HG03108 (cell line): ENCODE measurements around the gene TLR10.
"Not testable (repeated sequence)": the region's sequence is repeated elsewhere in the genome, so short reads cannot be mapped to it uniquely, and the experiment has no call there.

Experiments
- ATAC-seq: cut with Tn5 transposase; IDR thresholded peaks from one replicate; pipeline ENCODE4 v1.9.1; 2021; ENCODE audit warnings: moderate library complexity; ENCODE audit not compliant: unreplicated experiment

The TLR10 gene, protein sequence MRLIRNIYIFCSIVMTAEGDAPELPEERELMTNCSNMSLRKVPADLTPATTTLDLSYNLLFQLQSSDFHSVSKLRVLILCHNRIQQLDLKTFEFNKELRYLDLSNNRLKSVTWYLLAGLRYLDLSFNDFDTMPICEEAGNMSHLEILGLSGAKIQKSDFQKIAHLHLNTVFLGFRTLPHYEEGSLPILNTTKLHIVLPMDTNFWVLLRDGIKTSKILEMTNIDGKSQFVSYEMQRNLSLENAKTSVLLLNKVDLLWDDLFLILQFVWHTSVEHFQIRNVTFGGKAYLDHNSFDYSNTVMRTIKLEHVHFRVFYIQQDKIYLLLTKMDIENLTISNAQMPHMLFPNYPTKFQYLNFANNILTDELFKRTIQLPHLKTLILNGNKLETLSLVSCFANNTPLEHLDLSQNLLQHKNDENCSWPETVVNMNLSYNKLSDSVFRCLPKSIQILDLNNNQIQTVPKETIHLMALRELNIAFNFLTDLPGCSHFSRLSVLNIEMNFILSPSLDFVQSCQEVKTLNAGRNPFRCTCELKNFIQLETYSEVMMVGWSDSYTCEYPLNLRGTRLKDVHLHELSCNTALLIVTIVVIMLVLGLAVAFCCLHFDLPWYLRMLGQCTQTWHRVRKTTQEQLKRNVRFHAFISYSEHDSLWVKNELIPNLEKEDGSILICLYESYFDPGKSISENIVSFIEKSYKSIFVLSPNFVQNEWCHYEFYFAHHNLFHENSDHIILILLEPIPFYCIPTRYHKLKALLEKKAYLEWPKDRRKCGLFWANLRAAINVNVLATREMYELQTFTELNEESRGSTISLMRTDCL

DNA sequence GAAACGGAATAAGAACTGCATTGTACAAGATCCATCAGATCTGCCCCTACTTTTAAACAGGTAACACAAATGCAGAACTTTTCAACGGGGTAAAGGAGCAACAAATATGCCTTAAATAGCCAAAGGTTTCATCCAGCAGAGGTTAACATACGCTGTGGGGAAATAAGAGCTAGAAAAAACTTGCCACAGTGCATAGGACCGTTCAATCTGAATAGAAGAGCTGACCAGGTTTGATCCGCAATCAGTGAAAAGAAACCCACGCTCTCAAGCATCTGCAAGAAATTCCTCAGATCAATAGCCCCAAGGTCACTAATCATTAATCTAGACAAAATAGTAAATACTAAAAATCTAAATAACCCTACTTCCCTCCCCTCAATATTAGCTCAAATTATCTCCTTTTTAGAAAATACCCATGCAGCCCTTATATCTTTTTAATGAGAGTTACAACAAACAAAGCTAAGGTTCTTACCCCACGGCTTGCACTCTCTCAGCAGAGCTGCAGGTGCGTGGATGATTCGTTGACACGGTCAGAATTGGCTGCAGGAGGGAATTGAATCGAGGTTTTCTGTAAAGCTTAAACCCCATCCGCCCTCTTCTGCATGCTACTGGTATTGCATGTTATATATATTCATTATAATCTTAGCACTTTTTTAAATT is at the start of gene TLR10:
TSS of gene TLR10 (minus strand) at position 539 of the 657 bp plus-strand sequence. CDS start 7,400 bp downstream, outside the sequence.
- peak; percentile 58 for ATAC-seq

DNA sequence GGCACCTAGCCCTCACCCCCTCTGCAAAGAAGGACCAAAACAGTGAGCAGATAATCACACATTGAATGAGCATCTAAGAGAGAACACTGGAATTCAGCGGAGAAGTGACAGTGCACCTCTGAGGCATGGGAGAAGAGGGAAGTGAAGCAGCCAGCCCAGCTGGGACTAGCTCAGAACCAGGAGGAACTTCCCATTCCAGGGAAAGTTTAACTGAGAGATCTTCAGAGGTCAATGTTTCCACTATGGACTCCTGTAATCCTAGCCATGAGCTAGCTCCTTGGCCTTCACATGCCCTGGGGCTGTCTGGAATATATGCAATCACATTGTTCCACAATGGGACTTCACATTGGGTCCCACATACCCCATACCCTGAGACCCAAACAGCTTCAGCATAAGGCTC is 49.4 kb upstream of the TLR10 start:
- ATAC-seq, result no peak

DNA sequence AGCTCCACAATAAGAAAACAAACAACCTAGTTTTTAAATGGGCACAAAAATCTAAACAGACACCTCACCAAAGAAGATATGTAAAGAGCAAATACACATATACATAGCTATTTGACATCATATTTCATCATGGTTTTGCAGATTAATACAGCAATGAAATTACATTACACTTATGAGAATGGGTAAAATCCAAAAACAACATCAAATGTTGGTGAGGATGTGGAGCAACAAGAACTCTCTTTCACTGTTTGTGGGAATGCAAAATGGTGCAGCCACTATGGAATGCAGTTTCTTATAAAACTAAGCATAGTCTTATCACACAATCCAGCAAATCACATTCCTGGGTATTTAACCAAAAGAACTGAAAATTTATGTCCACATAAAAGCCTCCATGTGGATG is 48.9 kb upstream of the TLR10 start:
- no peak for ATAC-seq

DNA sequence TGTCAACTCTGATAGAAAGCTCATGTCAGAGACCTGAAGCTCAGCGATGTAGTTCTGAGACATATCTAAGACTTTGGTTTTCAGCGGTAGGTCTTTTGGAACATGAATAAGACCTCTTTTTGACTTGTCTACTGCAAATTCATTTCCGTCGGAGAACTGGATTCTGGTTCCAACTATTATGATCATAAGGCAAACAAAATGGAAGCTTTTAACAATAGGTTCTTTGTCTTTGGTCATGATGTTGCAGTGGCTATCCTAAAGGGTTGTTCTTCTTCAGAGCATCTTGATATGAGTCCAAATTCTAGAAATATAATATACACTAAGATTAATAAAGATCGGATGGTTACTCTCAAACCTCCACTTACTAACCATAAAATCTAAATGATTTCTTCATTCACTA is 46.4 kb upstream of the TLR10 start:
- ATAC-seq, result no peak

DNA sequence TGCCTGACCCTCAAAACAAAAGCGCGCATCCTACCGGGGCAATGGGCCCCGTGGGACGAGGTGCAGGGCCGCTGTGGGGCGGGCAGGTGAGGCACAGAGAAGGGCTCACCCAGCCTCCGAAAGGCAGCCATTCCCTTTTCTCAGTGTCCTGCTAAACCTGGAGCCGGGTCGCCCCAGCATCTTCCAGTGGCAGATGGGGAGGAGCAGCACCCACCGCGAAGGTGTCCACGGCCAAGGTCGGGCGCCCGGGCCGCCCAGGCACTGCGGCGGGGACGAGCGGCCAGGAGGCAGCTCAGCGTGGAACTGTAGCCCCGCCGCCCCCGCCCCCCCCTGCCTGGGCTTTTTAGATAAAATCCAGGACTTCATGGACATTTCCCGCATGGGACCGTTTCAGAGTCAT is 41.0 kb upstream of the TLR10 start:
- ATAC-seq, result no peak

DNA sequence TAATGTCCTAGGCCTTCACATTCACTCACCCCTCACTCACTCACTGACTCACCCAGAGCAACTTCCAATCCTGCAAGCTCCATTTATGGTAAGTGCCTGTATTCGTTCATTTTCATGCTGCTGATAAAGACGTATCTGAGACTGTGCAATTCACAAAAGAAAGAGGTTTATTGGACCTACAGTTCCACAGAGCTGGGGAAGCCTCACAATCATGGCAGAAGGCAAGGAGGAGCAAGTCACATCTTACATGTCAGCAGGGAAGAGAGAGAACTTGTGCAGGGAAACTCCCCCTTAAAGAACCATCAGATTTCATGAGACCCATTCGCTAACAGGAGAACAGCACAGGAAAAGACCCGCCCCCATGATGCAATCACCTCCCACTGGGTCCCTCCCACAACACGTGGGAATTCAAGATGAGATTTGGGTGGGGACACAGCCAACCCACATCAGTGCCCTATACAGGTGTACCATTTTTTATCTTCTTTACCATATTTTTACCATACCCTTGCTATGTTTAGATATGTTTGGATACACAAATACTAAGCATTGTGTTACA is 40.0 kb upstream of the TLR10 start:
- ATAC-seq, result no peak

DNA sequence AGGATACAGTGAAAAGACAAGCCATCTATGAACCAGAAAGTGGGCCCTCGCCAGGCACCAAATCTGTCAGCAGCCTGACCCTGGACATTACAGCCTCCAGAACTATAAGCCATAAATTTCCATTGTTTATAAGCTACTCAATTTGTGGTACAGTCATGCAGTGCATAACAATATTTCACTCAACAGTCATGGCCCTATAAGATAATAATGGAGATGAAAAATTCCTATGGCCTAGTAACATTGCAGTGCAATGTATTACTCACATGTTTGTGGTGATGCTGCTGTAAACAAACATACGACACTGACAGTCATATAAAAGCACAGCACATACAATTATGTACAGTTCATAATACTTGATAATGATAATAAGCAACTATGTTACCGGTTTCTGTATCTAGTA is 38.9 kb upstream of the TLR10 start:
- no peak for ATAC-seq

DNA sequence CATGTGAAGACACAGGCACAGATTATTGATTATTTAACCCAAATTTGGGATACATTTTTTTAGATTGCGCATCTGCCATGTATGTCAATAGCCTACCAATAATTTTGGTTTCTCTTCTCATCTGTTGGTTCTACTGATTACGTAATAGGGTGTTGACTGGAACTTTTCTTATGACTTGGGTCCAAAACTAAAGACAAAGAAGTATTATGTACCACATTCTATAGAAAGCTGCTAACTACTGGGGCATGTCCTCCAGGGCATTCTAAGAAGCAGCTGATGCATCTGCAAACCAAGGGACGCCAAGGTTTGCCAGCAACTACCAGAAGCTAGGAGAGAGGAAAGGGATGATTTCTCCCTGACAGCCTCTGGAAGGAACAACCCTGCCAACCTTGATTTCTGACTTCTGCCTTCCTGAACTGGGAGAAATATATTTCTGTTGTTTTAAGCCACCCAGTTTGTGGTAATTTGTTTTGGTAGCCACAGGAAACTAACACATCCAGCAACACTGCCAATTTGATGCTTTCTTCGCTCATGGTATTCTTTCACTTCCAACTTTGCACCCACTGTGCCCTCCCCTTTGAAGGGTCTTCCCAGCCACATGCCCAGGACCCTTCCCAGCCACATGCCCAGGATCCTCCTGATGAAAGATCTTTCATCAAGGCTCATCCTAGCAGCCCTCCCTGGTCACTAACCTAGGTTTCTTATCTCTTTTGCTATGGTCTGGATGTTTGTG is 37.7 kb upstream of the TLR10 start:
- ATAC-seq, result peak; percentile 55

DNA sequence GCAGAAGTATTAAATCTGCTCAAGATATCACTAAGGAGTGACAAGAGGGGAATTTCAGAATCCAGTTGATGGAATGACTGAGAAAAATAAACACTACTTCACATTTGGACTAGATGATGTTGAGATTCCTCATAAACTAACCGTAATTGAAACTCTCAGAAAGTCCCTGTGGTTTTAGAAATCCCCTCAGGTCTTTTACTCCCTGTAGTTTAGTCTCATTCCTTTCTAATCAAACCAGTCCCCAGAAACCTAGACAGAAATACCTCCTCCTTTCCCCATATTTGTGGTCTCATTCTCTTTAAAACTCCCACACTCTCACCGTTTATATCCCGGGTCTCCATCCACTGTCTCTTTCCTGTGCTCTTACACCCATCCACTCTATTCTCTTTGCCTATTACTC is 36.8 kb upstream of the TLR10 start:
- no peak for ATAC-seq

DNA sequence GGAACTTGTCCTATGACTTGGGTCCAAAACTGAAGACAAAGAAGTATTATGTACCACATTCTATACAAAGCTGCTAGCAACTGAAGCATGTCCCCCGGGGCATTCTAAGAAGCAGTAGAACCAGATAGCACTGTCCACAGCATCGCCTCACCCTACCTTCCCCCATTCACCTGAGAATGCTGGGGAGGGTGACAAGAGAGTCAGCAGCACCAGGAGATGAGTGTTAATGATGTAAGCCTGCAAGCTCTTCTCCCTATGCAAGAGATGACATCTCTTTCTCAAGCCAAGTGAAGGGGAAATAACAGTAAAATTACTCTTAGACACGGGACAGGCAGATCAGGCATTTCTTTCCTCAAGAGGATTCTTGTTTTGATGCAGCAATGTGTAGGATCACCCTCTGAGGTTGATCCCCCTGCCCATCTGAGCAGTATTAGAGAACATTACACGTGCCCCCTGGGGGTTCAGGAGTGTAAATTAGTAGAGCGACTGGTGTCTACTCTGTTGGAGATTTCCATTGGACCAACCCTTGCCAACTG is 35.7 kb upstream of the TLR10 start:
- ATAC-seq, result peak; percentile 44

DNA sequence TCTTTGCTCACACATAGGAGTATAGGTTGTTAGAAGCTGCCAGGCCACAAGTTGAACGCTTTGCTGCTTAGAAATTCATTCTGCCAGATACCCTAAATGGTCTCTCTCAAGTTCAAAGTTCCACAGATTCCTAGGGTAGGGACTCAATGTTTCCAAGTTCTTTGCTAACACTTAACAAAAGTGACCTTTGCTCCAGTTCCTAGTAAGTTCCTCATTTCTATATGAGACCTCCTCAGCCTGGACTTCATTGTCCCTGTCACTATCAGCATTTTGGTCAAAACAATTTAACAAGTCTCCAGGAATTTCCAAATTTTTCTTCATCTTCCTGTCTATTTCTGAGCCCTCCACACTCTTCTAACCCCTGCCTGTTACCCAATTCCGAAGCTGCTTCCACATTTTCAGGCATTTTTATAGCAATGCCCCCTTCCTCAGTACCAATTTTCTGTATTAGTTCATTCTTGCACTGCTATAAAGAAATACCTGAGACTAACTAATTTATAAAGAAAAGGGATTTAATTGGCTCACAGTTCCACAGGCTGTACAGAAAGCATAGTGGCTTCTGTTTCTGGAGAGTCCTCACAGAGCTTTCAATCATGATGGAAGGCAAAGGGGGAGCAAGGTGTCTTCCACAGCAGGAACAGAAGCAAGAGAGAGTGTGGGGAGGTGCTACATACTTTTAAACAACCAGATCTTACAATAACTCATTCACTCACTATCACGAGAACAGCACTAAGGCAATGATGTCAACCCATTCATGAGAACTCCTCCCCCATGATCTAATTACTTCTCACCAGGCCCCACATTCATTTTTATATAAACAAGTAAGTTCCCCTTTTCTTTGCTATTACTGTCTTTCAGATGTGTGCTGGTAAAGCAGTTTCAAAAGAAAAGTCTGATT is 33.3 kb upstream of the TLR10 start:
- no peak for ATAC-seq

DNA sequence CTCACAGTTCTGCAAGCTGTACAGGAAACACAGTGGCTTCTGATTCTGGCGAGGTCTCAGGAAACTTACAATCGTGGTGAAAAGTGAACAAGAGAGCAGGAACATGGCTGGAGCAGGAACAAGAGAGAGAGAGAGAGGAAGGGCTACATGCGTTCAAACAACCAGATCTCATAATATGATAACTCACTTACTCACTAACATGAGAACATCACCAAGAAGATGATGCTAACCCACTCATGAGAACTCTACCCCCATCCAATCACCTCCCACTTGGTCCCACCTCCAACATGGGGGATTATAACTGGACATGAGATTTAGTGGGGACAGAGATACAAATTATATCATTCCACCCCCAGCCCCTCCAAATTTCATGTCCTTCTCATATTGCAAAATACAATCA is 31.6 kb upstream of the TLR10 start:
- ATAC-seq, result no peak

DNA sequence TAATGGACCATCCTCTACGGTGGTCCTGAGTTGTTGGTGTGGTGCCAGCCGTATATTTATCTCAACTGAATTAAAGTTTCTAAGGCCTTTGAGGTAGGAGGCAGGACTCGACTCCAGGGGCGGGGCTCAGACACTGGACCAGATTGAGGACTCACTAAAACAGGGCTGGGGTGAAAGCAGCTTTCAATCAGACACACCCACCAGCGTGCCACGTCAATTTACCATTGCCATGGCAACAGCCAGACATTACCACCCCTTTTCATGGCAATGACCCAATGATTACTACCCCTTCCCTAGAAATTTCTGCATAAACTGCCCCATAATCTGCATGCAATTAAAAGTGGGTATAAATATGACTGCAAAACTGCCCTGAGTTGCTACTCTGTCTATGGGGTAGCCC is 28.5 kb upstream of the TLR10 start:
- no peak for ATAC-seq

DNA sequence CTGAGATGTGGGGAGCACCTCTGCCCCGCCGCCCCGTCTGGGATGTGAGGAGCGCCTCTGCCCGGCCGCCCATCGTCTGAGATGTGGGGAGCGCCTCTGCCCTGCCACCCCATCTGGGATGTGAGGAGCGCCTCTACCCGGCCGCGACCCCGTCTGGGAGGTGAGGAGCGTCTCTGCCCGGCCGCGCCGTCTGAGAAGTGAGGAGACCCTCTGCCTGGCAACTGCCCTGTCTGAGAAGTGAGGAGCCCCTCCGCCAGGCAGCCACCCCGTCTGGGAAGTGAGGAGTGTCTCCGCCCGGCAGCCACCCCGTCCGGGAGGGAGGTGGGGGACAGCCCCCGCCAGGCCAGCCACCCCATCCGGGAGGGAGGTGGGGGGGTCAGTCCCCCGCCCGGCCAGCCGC is 24.7 kb upstream of the TLR10 start:
- not testable (repeated sequence) for ATAC-seq

DNA sequence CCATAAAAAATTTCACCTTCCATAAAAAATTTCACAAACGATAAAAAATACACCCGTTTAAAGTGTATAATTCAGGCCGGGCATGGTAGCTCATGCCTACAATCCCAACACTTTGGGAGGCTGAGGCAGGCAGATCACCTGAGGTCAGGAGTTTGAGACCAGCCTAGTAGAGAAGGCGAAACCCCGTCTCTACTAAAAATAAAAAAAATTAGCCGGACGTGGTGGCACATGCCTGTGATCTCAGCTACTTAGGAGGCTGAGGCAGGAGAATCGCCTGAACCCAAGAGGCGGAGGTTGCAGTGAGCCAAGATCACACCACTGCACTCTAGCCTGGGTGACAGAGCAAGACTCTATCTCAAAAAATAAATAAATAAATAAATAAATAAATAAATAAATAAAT is 23.5 kb upstream of the TLR10 start:
- not testable (repeated sequence) for ATAC-seq

DNA sequence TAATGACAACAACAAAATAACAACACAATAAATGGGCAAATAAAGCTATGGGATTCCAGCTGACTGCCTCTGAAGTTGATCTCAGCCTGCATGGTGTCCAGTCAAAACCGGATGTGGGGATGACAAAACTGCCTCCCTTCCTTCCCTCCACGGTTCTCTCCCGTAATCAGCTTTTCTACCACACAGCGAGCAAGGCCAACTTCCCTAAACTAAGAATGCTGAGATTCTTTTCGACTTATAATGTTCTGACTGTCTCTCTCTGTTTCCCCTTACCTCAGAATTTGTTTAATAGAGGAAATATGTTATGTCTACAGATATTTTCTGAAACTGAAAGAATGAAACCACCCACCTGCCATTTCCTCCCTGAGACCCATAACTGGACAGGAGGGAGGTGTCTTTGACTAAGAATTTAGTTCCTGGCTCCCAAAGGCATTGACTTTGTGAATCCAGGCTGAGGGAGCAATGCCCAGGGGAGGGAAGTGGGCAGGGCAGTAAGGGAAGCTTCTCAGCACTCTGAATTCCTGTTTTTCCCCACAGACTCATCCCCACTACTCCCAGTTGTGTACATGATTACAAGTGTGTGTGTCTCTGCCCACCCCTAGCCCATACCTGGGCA is 22.8 kb upstream of the TLR10 start:
- ATAC-seq, result peak; percentile 76

DNA sequence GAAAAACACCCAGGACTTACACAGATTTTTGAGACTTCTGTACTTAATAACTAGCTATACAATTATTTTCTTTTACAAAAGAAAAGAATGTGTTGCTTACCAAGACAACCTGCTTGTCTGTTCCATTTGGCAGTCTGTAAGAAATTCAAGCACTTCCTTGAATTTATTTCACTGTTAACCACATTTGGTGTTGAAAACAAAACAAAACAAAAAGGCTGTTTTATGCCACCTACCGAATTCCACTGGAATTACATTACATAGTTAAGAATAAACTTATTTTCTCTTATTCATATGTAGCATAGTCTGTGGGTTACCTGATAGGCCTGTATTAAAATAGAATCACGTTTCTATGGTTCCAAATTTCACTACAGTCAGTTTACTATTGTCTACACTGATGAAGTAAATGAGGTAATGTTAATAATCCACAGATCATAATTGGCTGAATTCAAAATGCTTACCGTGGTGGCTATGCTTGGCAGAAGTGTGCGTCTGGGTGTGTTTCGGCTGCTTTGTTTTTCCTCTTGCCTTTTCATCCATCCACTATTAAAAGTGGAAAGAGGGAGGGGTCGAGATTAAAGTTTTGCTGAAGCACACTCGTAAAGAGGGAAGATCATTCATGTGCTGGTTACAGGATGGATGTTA is 22.0 kb upstream of the TLR10 start, which contains the start of gene TLR1:
TSS of gene TLR1 (minus strand) at position 138 of the 642 bp plus-strand sequence. CDS start 5,960 bp downstream, outside the sequence.
- peak; percentile 9 for ATAC-seq
